ENCODE results near the gene GTPBP10. TPM values are rescaled to one million over a fixed set of nuclear protein-coding genes. Genes with fewer than 3 reads are reported as not detected.

Gene GTPBP10
- total and polyA plus RNA-seq, 2 of the 13 experiments (the other 11 are each of a cell fraction or from before 2014, with no cell fraction given), result 13.3 to 38.7 TPM

GRCh38 chr7:90390926-90391325, 44.4 kb downstream of the GTPBP10 start:
- FAIRE-seq, result no peak
- Histone ChIP-seq H2AFZ (ENCODE audit: low read length) (no peak overlapping the region), H3K36me3 (replicated peaks in 1 of 2; ENCODE audit: control insufficient read depth in 1 of 2, insufficient read depth in 2 of 2, low read length in 2 of 2) (no peaks in the 10 kb centered on the region; a peak in 4 of 5 replicates), H3K4me2 (ENCODE audit: low read depth, low read length) (no peak overlapping the region), H4K20me1 (ENCODE audit: insufficient read depth, low read length) (no peaks in the 10 kb centered on the region), H3K4me1 (ENCODE audit: insufficient read depth, low read length) (no peaks in the 10 kb centered on the region), H3K9me3 (ENCODE audit: low read length) (no peaks in the 10 kb centered on the region), H3K4me3 (replicated peaks in 1 of 3; ENCODE audit: insufficient read depth in 1 of 3, low read depth in 2 of 3, low read length in 3 of 3) (no peak overlapping the region), H3K27ac (ENCODE audit: extremely low read length, insufficient read depth, low read length) (no peak overlapping the region), H3K79me2 (ENCODE audit: insufficient read depth, low read length) (no peaks in the 10 kb centered on the region), H3K9ac (ENCODE audit: insufficient read depth, low read depth, low read length) (no peak overlapping the region), H3K27me3 (ENCODE audit: control insufficient read depth in 1 of 2, insufficient read depth in 2 of 2, low read length in 2 of 2) (no peaks in the 10 kb centered on the region)
- in situ Hi-C loops (cut with HindIII; ENCODE audit: extremely low pct_ligation_motif_present, low pct_unique_long_range_greater_than_20kb), result no loop called here
- POLR2A ChIA-PET, result no interaction called here
- intact Hi-C loops (cut with micrococcal nuclease; ENCODE audit: unreplicated experiment), result no loop called here
- no peak for DNase-seq (ENCODE audit: low spot score)
- ATAC-seq, result no peak
- BruUV-seq (replicated peaks), result no TSS peak
- CTCF ChIA-PET (ENCODE audit: low intra/inter-chr PET ratio, low total read pairs), result no interaction called here
- TF ChIP-seq ZNF768 (CRISPR knock-in tag; IDR thresholded peaks at IDR 0.05) (no peak), RFXANK (CRISPR knock-in tag; IDR thresholded peaks at IDR 0.05) (no peak), ZNF770 (CRISPR knock-in tag; IDR thresholded peaks at IDR 0.05) (no peak), ZNF224 (CRISPR knock-in tag; IDR thresholded peaks at IDR 0.05) (no peak), ZNF451 (CRISPR knock-in tag; IDR thresholded peaks at IDR 0.05) (no peak), ZNF496 (CRISPR knock-in tag; IDR thresholded peaks at IDR 0.05; ENCODE audit: insufficient replicate concordance) (no peak), NBN (conservative IDR thresholded peaks at IDR 0.05) (no peak), REL (CRISPR knock-in tag; conservative IDR thresholded peaks at IDR 0.05) (no peak), TEAD3 (CRISPR knock-in tag; optimal IDR thresholded peaks at IDR 0.05; ENCODE audit: borderline replicate concordance) (no peak), ZFY (CRISPR knock-in tag; IDR thresholded peaks at IDR 0.05) (no peak), IRF9 (CRISPR knock-in tag; IDR thresholded peaks at IDR 0.05; ENCODE audit: borderline replicate concordance) (no peak), KLF11 (CRISPR knock-in tag; IDR thresholded peaks at IDR 0.05) (no peak), DMAP1 (CRISPR knock-in tag; IDR thresholded peaks at IDR 0.05) (no peak), PRDM15 (CRISPR knock-in tag; IDR thresholded peaks at IDR 0.05) (no peak), SRSF9 (IDR thresholded peaks at IDR 0.05; ENCODE audit: borderline replicate concordance, insufficient read depth, low read depth, low read length, poor library complexity, severe bottlenecking) (no peak), RFX5 (IDR thresholded peaks at IDR 0.05; ENCODE audit: low read depth, low read length) (no peak), PAX8 (CRISPR knock-in tag; IDR thresholded peaks at IDR 0.05; ENCODE audit: borderline replicate concordance) (no peak)
